NCI-H1048 (cell line): ENCODE data around the gene ANO3.

Experiments used
- DNase-seq: peaks from one replicate; lab custom pipeline; 2025; lab: John Stamatoyannopoulos, UW

ANO3 gene

GRCh38 chr11:26493616-26494015 lies 161.7 kb downstream of the ANO3 start:
- DNase-seq: no peak

- DNase-seq: no peak
These were observed 175.3 kb downstream of the ANO3 start for GRCh38 chr11:26507229-26507628.

- DNase-seq: no peak
These were observed 178.2 kb downstream of the ANO3 start for GRCh38 chr11:26510164-26510563.

- DNase-seq: no peak
These were observed 178.8 kb downstream of the ANO3 start for GRCh38 chr11:26510756-26511155.

GRCh38 chr11:26512196-26512595 lies 180.3 kb downstream of the ANO3 start:
- no peak for DNase-seq

GRCh38 chr11:26519469-26519868 lies 187.5 kb downstream of the ANO3 start:
- DNase-seq: no peak

GRCh38 chr11:26522912-26523610 lies 191.1 kb downstream of the ANO3 start:
- DNase-seq: no peak

- no peak for DNase-seq
These were observed 195.8 kb downstream of the ANO3 start for GRCh38 chr11:26527685-26528084.

- no peak for DNase-seq
These were observed 205.4 kb downstream of the ANO3 start for GRCh38 chr11:26537341-26537740.

GRCh38 chr11:26539517-26539916 lies 207.6 kb downstream of the ANO3 start:
- DNase-seq: no peak

- no peak for DNase-seq
These were observed 209.9 kb downstream of the ANO3 start for GRCh38 chr11:26541870-26542269.

- DNase-seq: no peak
These were observed 217.2 kb downstream of the ANO3 start for GRCh38 chr11:26549176-26549575.

- DNase-seq: no peak
These were observed 218.1 kb downstream of the ANO3 start for GRCh38 chr11:26550022-26550421.

- no peak for DNase-seq
These were observed 219.4 kb downstream of the ANO3 start for GRCh38 chr11:26551186-26551801.

- no peak for DNase-seq
These were observed 221.3 kb downstream of the ANO3 start for GRCh38 chr11:26553182-26553581.

- DNase-seq: no peak
These were observed 222.5 kb downstream of the ANO3 start for GRCh38 chr11:26554455-26554854.

GRCh38 chr11:26556582-26556981 lies 224.7 kb downstream of the ANO3 start:
- DNase-seq: no peak

GRCh38 chr11:26557666-26558065 lies 225.7 kb downstream of the ANO3 start:
- DNase-seq: no peak

- DNase-seq: no peak
These were observed 226.3 kb downstream of the ANO3 start for GRCh38 chr11:26558190-26558589.

GRCh38 chr11:26569646-26570045 lies 237.7 kb downstream of the ANO3 start:
- no peak for DNase-seq

GRCh38 chr11:26571861-26572654 lies 240.1 kb downstream of the ANO3 start, which contains the start of gene MUC15:
TSS of gene MUC15 (minus strand) at chr11:26572263. CDS start at chr11:26567094, 5,169 bp downstream.
- DNase-seq: no peak

GRCh38 chr11:26572770-26573402 lies 241.0 kb downstream of the ANO3 start:
- no peak for DNase-seq
